Left kidney (tissue), 2 donors: ENCODE measurements around the gene IVD. TPM values are rescaled to one million over a fixed set of nuclear protein-coding genes. Genes with fewer than 3 reads are reported as not detected.
A peak's percentile ranks its signal among the peaks of the same experiment; 100 is the strongest.
"Not testable (repeated sequence)": the region's sequence is repeated elsewhere in the genome, so short reads cannot be mapped to it uniquely, and the experiment has no call there.

Source experiments
- DNase-seq: peaks from one replicate; pipeline ENCODE4 v3.0.0-alpha.2; 2013
- polyA plus RNA-seq: library from polyadenylated mRNA; unstranded; fragments of 120-200 nt; gene quantifications from one replicate; pipeline ENCODE4 v1.2.1, GENCODE V29; 2013; ENCODE audit not compliant: insufficient read length

Gene IVD
- polyA plus RNA-seq, 1 donor, result 103 TPM

DNA sequence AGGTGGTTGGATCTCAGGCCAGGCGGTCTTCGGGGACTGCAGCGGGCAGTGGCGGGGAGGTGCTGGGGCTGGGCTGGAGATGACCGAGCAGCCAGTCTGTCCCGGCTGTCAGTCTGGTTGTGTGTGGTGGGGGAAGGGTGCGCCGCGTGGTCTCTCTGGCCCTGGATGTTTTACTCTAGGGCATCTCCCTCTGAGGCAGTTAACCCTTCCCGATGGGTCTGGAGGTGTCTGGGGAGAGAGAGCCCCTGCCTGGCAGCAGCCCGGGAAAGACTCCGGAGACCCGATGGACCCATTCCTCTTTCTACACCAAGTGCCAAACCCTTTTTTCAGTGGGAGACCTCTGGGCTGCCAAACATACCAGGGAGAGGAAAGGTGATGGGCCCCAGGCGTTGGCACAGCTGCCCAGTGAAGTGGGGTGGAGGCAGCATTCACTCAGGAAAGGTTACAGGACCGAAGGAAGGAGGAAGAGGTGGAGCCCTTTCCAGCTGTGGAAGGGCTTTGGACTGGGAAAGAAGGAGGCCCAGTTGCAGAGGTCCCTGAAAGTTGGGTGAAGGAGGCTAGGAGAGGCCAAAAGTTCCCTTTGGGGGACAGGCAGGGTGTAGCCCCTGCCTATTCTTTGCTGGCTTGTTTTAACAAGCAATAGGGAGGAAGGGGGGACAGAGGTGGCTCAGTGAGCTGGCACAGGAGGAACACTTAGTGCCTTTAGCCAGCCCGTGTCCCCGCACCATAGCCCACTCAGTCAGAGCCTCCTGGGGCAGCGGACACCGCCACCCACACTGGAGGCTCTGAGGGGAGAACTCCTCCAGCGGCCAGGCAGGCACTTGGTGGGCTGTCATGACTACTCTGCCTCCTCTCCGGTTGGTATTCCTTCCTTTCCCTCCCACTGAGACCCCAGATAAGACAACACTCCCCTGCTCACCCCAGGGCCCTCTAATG is 32.4 kb downstream of the IVD start:
- DNase-seq, result no peak

DNA sequence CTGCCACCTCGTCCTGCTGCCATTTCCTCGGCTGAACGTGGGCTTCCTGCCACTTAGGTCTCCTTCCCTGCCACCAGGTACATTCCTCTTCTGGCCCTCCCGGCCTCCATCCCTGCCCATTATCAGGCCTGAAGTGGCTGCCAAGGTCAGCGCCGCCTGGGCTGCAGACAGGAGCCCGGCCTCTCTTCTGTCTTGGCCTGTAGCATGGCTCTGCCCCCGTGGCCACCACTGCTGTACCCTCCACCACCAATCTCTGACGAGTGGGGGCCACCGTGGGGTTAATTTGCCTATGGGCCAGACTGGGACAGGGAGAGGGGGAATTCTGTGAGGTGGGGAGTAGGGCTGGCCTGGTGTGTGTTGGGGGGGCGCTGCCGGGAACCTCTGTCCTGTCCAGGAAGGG is 33.1 kb downstream of the IVD start:
- DNase-seq, result no peak

DNA sequence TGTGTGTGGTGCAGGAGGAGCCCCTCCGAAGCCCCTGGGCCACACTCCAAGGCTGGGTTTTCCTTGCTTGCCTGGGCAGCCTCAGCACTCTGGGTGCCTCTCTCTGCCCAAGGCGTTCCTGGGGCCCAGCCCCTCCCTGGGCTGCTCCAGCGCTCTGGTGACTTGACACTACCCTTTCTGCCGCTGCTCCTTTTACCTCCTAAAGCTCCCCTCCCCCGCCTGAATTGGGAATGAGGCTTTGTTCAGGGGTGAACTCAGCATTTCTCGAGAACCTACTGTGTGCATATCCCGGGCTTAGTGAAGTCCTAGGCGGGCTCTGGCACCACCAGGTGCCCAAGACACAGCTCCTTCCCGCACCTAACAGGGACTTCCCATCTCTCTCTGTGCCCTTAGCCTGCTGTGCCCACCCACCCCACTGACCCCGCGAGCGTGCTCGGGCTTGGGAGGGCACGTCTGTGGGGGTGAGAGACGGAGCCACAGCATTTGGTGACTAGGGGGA is 33.9 kb downstream of the IVD start:
- DNase-seq, result no peak

DNA sequence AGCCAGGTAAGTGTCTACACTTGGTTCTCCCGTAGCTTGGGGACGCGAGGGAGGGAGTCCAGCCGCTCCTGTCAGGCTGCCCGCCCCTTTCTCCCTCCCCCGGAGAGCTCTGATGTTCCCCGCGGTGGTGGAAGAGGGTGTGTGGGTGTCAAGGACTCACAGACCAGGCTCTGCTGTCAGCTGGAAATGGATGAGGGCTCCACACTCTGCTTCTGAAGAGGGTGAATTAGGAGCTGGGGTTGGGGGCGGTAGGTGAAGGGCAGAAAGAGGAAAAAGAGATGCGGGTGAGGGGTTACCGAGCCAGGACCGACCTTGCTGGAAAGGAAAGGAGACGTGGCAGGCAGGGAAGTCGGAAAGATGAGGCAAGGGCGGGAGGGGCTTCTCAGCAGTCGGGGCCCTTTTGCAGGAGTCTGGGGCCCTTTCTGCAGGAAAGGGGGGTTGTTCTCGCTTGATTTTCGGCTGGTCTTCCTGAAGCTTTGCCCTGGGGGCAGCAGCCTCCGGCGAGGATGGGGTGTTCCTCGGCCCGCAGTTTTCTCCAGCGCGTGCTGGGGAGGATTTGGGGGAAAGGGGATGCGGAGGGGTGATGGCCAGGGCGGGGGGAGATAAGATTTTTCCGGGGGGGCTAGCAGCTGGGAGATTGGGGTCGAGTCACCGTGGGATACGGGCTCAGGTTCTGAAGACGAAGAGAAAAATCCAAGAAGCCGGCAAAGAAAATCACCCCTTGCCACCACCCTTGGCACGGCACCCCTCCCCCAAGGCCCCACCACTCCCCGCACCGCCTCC is 34.6 kb downstream of the IVD start:
- no peak for DNase-seq

DNA sequence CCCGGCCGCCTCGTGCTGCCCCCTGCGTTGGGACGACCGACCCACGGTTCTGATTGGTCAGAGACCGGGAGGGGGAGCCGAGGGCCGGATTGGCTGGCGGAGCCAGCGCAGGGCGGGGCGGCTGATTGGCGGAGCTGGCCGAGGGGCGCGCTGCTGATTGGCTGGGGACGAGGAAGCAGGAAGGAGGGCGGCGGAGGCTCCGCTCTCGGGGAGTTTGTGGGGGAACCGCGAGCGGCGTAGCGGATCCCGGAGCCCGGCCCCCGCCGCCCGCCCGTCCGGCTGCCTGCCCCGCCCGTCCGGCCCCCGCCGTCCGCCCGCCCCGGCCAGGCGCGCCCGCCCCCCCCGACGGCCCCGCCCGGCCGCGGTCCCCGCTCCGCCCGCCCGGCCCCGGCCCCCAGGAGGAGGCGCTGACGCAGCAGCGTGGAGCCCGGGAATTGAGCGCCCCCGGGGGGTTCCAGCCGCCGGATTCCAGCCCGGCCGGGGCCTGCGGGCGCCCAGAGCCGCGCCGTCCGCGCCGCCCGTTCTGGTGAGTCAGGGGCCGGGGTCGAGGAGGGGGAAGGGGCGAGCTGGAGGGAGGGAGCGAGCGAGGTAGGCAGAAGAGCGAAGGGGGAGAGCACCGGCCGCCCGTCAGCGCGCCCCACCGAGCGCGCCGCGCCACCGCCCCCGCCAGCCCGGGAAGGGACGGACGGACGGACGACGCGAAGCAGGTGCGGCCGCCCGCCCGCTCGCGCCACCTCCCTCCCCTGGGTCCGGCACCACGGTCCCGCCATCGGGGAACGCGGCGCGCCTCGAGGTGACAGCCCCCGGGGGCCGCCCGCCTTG is 35.4 kb downstream of the IVD start, which contains the start of gene BAHD1:
Gene BAHD1 (plus strand): TSS at position 211 of the 822 bp plus-strand sequence. CDS start 17,512 bp downstream, outside the sequence.
- DNase-seq, result peak; percentile 93

DNA sequence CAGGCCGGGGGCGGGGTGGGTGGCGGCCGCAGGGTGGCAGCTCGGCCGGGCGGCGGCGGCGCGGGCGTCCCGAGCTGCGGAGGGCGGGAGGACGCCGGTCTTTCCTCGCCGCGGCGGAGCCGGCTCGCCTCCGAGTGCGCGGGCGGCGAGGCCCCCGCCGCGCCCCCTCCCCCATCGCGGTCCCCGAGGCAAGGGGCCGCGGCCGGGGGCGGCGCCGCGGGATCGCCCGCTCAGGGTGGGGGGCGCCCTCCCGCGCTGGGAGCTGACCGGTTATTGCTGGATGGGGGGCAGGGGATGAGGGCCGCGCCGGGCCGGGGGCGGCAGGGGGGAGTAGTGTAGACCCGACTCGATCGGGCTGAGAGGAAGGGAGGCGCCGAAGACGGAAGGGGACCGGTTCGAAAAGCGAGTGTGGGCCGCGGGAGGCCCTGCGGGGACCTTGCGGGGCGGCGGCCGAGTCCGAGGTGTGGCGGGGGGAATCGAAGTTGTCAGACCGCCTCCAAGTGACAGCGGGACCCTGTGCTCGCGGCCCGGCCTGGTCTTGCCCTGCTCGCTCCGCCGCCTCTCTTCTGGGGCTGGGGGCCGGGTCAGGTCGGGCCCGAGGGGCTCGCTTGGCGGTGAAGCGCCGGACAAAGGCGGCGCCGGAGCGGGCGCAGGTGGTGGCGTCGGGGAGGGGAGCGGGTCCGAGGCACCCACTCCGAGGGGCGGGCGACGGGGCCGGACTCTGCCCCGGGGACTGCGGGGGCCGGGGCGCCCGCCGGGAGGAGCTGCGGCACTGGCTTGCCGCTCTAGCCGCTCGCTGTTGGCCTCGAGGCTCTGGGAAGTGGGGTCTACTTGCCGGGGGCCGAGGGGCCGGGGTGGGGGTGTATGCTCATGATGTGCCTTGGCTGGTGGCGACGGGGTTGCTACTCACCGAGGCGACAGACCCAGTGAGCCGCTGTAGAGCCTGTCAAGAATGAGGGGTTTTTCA is 36.3 kb downstream of the IVD start:
- no peak for DNase-seq

DNA sequence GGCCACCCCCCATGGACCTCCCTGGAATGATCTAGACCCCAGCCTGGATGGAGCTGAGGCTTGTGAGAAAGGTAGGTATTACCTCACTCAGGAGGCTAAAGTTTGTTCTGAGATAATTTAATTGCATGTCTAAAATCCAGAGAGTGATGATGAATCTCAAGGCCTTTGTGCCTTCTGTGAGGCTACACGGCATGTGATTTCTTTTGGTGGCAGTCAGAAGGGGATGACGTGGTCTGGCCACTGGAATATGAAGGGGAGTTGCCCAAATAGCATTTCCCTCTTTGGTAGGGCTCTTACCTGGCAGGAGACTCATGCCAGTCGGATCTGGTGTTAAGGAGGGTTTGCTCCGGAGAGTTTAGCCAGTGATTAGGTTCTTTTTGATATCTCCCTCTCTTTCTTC is 37.7 kb downstream of the IVD start:
- no peak for DNase-seq

DNA sequence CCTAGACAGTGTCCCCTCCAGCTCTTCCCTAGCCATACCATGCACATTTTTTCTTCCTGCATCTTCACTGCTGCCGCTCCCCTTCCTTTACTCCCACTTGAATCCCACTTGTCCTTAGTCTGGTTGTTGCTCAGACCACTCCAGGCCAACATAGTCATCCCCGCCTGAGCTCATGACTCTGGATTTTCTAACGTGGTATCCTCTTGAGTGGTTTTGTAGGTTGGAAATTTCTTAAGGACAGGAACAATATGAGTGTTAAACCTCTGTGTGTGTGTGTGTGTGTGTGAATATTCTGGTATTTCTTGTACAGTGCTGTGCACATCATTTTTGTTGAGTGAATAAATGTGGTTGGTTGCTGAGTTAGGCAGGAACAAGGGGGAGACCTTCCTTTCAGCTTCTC is 38.3 kb downstream of the IVD start:
- no peak for DNase-seq

DNA sequence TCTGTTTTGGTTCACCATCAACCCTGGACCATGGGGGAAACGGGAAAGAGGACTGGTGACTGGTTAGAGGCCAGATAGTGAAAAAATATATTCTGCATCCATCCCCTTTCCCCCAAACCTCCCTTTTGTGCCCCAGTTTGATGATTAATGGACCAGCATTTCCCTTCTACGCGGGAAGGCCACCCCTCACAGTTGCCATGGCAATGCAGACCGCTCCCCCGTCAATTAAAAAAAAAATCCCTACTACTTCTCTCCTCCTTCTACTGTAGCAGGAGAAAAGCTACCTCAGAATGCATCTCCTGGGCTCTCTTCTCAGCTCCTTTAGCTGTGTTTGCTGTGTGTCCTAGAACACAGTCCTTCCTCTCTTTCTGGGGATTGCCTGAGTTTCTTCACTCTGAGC is 39.1 kb downstream of the IVD start:
- no peak for DNase-seq

DNA sequence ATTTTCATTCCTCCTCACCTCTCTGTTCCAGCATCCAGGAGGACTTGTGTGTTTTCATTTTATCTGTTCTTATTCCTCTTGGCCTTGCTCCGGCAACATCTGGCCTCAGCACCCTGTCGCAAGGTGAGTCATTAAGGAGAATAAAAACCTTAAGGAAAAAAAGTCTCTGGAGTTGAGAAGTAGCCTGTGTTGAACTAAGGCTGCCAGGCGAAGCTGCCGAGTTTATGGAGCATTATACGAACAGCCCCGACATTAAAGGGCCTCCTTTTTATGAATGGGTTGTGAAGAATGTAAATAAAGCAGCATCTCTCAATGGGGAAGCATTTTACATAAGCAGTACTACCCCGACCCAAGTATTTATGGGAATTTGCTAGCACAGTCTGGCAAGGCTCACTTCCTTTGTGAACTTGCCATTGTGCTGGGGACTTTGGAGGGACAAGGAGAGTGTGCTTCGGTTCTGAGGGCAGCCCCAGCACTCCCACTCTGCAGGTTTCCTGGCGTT is 39.9 kb downstream of the IVD start:
- no peak for DNase-seq

DNA sequence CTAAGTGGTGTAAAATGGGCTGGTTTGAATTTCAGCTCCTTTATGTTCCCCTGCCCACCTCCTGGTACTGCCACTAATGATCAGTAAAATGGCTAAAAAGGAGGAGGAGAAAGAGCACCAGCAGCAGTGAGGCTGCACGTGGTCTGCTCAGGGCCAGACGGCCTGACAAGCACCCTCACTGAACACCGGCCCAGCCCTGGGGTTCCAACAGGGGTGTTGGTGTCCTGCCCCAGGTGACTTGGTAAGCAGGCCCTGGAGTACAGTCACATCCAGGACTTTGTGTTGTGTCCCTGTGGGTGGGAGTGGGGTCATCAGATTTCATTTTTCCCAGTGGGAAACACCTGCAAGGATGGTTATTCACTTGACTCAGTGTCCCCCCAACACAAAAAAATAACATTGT is 40.5 kb downstream of the IVD start:
- no peak for DNase-seq

DNA sequence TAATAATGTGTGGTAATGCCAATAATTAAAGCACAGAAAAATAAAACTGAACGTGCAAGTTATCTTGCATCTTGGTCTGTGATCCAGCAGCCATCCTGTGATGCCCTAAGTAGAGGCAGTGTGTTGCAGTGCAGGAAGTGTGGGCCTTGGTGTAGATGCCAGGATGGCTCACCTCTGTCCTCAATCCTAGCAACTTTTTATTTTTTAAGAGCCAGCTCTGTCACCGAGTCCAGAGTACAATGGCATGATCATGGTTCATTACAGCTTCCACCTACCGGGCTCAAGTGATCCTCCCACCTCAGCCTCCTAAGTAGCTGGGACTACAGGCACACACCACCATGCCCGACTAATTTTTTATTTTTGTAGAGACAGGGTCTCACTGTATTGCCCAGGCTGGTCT is 42.8 kb downstream of the IVD start:
- no peak for DNase-seq

DNA sequence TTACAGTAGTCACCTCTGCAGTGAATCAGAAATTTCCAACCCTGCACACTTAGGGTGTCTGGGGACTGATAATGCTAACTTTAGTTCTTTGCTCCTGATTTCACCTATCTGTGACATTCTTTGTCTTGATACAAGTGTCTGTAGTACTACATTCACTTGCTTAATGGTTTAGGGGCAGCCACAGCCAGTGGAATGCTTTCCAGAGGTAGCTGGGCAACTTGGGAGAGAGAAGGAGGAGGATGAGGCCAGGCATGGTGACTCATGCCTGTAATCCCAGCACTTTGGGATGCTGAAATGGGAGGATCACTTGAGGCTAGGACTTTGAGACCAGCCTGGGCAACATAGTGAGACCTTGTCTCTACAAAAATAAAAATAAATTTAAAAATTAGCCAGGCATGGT is 43.7 kb downstream of the IVD start:
- DNase-seq, result no peak

DNA sequence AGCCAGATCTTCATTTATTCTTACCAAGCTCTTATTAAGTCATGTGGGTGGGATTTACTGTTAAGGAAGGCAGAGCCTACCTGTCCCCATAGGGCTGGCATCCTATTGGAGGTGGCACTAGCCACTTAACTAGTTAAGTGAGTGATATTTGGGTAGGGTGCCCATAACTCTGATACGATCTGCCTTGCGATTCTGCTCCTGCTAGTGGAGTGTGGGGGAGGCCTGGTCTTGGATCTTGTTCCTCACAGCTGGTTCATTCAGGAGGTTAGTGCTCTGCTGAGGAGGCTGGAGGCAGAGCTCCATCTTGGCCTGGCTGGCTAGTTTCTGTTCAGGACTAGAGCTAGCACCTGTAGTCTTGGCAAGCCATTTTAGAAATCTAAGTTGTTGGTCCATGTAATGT is 44.5 kb downstream of the IVD start:
- no peak for DNase-seq

DNA sequence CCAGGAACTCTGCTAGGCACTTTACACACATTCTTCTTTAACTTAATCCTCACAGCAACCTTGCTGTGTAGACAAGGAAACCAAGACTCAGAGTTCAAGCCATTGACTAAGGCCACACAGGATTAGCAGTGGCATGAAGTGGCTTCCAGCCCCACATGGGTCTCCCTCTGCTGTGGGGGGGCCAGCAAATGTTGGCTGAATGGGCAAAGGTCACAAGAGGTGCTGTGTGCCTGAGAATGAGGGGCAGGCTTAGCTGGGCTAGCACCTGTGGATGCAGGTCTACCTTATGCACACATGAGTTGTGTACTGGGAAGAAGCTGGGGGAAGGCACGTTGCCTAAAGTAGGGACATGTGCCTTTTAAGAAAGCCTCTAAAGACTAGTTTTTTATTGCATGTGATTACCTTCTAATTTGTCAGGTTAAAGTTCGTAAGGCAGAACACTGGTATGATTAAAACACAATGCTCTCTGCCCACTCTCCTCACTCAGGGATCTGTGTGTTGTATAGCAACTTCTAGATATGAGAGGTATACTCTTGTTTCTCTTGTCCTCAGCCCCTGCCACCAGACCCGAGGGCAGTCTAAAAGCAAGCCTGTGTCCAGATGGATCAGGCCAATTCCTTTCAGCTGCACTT is 46.0 kb downstream of the IVD start:
- no peak for DNase-seq

DNA sequence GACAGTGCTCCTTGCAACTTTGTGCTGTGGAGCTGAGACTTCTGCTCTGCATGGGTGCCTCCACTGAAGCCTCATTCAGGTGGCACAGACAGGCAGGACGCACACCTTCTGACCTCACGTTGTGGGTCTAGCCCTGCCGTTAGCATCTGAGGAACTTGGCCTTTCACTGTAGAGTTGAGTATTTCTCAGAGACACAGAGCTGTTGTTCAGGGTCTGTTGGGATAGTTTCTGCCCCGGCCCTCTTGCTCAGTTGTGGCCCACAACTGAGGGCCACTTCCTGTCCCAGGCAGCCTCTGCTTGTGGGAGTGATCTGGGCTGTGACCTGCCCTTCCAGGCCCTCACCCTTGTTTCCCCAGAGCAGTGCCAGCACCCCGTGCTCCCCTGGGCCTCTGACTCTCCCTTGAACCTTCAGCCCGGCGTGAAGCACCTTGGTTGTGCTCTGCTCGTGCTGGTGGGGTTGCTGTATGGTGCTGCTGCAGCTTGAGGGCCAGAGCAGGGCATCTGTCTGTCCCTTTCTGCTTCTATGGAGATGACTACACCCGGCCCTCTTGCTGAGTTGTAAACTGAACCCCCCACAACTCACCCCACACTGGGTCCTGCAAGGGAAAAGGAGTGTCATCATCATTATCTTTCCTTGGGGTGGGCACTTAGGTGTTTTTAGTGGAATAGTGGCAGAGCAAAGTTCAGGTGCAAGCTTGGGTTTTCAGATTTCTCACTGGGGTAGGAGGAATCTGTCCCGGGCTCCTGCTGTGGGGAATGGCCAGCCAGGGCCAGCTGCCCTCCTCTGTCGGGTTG is 46.9 kb downstream of the IVD start:
- DNase-seq, result no peak

DNA sequence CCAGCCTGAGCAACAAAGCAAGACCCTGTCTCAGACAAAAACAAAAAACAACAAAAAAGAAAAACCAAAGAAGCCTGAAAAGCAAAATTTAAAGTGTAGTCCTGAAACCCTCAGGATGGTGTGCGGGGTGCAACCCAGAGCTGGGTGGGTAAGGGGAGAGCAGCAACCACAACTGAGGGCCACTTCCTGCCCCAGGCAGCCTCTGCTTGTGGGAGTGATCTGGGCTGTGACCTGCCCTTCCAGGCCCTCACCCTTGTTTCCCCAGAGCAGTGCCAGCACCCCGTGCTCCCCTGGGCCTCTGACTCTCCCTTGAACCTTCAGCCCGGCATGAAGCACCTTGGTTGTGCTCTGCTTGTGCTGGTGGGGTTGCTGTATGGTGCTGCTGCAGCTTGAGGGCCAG is 48.3 kb downstream of the IVD start:
- not testable (repeated sequence) for DNase-seq

DNA sequence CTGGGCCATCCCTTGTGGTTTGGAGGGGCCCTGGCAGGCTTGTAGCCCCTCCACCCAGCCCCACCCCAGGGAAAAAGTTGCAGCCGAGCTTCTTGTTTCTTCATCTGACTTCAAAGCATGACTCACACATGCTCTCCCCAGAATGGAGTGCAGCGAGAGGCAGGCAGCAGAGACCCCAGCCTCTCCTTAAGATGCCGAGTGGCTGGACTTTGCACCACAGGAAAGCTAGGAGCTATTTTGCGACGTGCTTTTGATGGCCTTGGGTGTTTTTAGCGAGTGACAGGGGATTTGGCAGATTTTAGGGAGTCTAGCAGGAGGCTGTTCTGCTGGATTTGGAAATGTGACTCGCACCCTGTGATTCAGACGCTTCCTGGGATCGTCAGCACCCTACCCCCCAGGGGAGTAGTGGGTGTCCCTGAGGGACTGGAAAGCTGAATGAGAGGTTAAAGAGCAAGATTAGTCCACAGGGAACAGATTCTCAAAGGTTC is 49.4 kb downstream of the IVD start:
- no peak for DNase-seq

DNA sequence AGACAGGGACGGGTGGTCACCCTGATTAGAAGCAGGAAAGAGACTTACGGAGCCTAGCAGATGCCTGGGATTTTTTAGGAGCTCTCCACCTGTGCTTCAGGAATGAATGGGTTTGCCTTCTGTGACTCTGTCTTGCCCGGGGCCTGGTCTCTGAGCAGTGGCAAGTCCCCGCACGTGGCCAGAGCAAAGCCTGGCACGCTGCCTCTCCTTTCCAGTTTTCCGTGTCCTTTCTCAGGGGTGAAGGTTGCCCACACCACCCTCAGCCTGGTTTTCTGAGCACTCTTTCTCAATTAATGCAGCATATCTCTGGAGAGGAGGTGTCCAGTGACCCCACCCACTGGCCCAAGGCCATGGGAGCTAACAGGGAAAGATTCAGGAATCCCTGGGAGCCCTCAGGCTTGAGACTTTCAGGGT is 50.7 kb downstream of the IVD start:
- DNase-seq, result no peak
